Activated naive CD8-positive, alpha-beta T cell treated with anti-CD3 and anti-CD28 coated beads, Interleukin-2, amount 10 ng/mL, durations not matched to agents 7 days and 5 days (primary cell): ENCODE data around the gene TMTC2. TPM values are rescaled to one million over a fixed set of nuclear protein-coding genes. Genes with fewer than 3 reads are reported as not detected.

Experiments used
- ATAC-seq: fragments of 150-1000 bp; cut with Tn5 transposase; one replicate; pipeline ENCODE4 v1.10.0; 2021; ENCODE audit warnings: low read depth, moderate library complexity
- POLR2A ChIA-PET: fragments of 350-600 bp; sonication (Branson Sonifier 250); formaldehyde crosslinking; loops from one replicate; lab custom pipeline; 2021; ENCODE audit warnings: antibody characterized with exemption; lab: Charles Lee
- DNase-seq: peaks from one replicate; pipeline ENCODE4 v3.0.0; 2021
- H3K27ac Mint-ChIP-seq: one replicate; pipeline ENCODE4 v1.8.0; 2022; ENCODE audit warnings: mild to moderate bottlenecking, mixed read lengths
- H3K27me3 Mint-ChIP-seq: one replicate; pipeline ENCODE4 v1.8.0; 2022; ENCODE audit warnings: mild to moderate bottlenecking, moderate library complexity, mixed read lengths
- H3K36me3 Mint-ChIP-seq: one replicate; pipeline ENCODE4 v1.8.0; 2021; ENCODE audit warnings: mild to moderate bottlenecking, mixed read lengths
- H3K4me1 Mint-ChIP-seq: one replicate; pipeline ENCODE4 v1.8.0; 2021; ENCODE audit warnings: mixed read lengths
- H3K4me3 Mint-ChIP-seq: one replicate; pipeline ENCODE4 v1.8.0; 2022; ENCODE audit warnings: mild to moderate bottlenecking, moderate library complexity, mixed read lengths
- H3K9me3 Mint-ChIP-seq: one replicate; pipeline ENCODE4 v1.8.0; 2021; ENCODE audit warnings: mixed read lengths
- total RNA-seq, 2 experiments: library from RNA; stranded (reverse); gene quantifications; one replicate each; pipeline ENCODE4 v1.2.3, GENCODE V29; 2021

Gene TMTC2
- total RNA-seq, 2 experiments from 2014 or later, result 3.3 to 4.1 TPM

DNA sequence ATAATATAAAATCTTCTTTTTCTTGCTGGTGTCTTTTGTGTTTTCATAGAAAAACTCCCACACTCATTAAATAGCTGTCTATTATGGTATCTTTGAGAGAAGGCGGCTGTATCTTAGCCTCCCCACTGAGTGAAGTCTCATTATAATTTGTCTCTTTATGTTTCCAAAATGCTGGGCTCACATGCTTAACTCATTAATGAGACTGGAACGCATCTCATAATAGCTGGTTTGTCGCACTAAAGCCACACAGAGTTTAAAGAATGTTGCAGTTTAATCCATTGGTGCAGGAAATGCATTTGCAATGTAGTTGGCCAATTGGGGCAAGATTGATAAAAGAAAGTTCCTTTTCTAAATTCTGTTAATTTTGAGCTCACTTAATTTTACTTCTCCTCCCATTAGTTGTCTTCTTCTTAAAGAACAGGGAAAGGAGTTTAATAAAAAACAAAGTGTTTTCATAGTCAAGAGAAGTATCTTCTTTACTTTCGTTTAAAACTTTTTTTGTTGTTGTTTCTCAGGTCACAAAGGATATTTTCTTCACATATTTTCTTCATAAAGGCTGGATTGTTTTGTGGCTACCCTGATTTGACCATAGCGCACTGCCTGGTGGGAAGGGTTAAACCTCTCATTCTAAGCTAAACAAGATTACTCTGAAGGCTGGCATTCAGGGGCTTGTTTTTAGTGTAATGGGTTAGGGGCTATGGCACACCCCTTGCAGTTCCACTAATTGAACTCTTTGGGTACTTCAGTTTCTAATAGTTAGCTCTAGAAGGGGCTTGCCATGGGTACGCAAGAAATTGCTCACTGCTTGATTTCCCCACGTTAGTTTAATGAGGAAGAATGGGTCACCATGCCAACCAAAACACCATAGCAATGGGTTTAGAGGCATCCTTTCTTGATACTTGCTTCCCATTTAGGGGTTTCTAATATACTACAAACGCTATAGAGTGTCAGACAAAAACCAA lies 197.0 kb downstream of the TMTC2 start:
- DNase-seq (no peak), ATAC-seq (no peak)
- Mint-ChIP-seq H3K9me3 (no peaks in the 10 kb centered on the region), H3K4me3 (no peak overlapping the region), H3K36me3 (no peaks in the 10 kb centered on the region), H3K27ac (no peak overlapping the region), H3K4me1 (no peaks in the 10 kb centered on the region), H3K27me3 (peaks cover 3% of the 10 kb centered on the region)
- POLR2A ChIA-PET, result no interaction called here

DNA sequence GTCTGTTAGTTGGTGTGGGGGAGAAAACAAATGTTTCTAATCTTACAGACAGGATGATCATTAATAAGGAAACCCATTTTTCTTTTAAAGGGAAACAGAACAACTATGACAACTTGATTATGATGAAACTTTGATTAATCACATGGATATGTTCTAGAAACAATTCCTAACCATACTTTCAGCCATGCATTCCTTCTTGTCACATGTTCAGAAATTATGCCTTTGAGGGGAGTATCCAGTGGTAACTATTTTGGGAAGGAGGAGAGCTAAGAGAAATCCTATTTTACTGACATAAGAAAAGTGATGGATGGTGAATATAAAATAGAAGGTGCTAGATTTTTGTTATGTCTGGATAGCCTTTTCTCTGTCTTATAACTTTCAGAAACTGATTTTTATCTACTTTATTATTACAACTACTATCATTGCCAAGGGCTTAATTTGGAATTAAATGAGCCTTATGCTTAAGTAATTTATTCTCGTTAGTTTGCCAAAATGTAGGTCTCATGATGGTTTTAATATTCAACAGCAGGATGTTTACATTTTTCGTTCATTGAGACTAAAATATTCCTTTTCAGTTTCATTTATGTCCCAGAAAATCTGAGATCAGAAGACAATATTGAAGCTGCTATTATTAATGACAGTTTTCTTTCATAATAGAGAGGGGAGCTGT lies 200.1 kb downstream of the TMTC2 start:
- Mint-ChIP-seq H3K36me3 (no peaks in the 10 kb centered on the region), H3K4me1 (no peaks in the 10 kb centered on the region), H3K27me3 (peaks cover 3% of the 10 kb centered on the region), H3K9me3 (no peaks in the 10 kb centered on the region), H3K27ac (no peak overlapping the region), H3K4me3 (no peak overlapping the region)
- ATAC-seq (no peak), DNase-seq (no peak)
- POLR2A ChIA-PET, result no interaction called here

DNA sequence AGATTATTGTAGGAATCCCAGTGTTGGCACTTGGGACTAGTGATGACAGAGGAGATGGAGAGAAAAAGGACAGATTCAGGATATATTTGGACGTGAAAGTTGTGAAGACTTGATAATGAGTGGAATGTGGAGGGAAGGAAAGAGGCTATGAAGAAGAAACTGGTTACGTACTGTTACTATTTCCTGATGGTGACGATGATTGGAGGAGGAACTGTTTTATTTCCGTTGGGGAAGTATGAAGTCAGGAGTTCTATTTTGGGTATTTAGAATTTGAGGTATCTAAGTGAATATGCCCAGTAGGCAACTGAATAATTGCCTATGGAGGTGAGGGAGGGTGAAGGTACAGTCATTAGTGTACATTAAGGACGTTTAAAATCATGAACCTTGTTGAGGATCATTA lies 207.2 kb downstream of the TMTC2 start:
- DNase-seq (no peak), ATAC-seq (no peak)
- no peak overlapping the region for H3K27ac Mint-ChIP-seq
- H3K27me3 Mint-ChIP-seq, result no peaks in the 10 kb centered on the region
- H3K36me3 Mint-ChIP-seq, result no peaks in the 10 kb centered on the region
- peaks cover 2% of the 10 kb centered on the region for H3K9me3 Mint-ChIP-seq
- H3K4me1 Mint-ChIP-seq, result no peaks in the 10 kb centered on the region
- POLR2A ChIA-PET, result no interaction called here
- no peak overlapping the region for H3K4me3 Mint-ChIP-seq

DNA sequence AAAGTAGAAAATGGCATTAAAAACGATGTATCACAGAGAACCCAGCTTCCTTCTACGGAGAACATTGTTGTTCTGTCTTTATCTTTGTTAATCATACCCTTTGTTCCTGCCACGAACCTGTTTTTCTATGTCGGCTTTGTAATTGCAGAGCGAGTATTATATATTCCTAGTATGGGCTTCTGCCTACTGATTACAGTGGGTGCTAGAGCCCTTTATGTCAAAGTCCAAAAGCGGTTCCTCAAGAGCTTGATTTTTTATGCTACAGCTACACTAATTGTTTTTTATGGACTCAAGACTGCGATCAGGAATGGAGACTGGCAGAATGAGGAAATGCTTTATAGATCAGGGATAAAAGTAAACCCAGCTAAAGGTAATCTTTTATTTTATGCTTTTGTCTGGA lies 209.6 kb downstream of the TMTC2 start:
- Mint-ChIP-seq H3K27me3 (no peaks in the 10 kb centered on the region), H3K4me3 (no peak overlapping the region), H3K4me1 (no peaks in the 10 kb centered on the region), H3K9me3 (peaks cover 2% of the 10 kb centered on the region), H3K36me3 (no peaks in the 10 kb centered on the region), H3K27ac (no peak overlapping the region)
- no peak for DNase-seq
- ATAC-seq, result no peak
- POLR2A ChIA-PET, result no interaction called here

DNA sequence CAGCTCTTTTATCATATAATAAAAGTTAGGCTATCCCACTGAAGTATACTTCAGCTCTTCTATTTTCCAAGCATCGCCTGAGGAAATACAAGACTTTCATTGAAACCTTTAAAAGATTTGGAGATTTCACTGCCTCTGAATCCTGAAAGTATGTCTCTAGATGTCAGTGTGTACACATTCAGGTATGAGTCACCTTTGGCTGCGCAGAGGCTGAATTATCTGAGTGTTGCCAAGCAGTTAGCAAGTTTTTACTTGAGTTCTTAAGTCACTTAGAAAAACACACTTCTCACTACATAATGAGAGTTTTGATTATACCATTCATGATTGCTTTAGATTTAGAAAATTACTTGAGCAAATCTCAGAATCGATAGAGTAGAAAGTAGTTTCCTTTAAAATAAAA lies 210.3 kb downstream of the TMTC2 start:
- Mint-ChIP-seq H3K36me3 (no peaks in the 10 kb centered on the region), H3K4me1 (no peaks in the 10 kb centered on the region), H3K27me3 (no peaks in the 10 kb centered on the region), H3K27ac (no peak overlapping the region), H3K4me3 (no peak overlapping the region), H3K9me3 (peaks cover 2% of the 10 kb centered on the region)
- no peak for ATAC-seq
- no peak for DNase-seq
- POLR2A ChIA-PET, result no interaction called here

DNA sequence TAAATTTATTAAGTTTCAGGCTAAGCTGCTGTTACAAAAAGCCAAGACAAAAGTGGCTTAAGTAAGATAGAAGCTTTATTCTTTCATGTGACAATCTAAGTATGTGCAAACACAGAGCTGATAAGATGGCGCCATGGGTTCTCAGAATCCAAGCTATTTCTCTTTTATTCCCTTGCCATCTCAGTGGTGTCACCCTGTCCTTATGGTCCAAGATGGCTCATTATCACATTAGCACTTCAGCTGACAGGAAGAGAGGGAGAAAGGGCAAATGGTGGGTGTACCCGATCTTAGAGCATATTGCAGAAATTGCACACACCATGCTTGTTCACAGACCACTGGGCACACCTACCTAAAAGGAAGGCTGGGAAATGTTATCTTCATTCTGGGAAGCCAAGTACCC lies 211.7 kb downstream of the TMTC2 start:
- Mint-ChIP-seq H3K27ac (no peak overlapping the region), H3K9me3 (no peaks in the 10 kb centered on the region), H3K4me1 (no peaks in the 10 kb centered on the region), H3K4me3 (no peak overlapping the region), H3K36me3 (no peaks in the 10 kb centered on the region), H3K27me3 (no peaks in the 10 kb centered on the region)
- ATAC-seq, result no peak
- POLR2A ChIA-PET, result interaction anchor here (0.5 to 0.6 kb wide), 2 partner anchors 16 to 25 kb away, joined by 3 to 5 read pairs; no protein-coding TSS in a partner anchor
- no peak for DNase-seq

DNA sequence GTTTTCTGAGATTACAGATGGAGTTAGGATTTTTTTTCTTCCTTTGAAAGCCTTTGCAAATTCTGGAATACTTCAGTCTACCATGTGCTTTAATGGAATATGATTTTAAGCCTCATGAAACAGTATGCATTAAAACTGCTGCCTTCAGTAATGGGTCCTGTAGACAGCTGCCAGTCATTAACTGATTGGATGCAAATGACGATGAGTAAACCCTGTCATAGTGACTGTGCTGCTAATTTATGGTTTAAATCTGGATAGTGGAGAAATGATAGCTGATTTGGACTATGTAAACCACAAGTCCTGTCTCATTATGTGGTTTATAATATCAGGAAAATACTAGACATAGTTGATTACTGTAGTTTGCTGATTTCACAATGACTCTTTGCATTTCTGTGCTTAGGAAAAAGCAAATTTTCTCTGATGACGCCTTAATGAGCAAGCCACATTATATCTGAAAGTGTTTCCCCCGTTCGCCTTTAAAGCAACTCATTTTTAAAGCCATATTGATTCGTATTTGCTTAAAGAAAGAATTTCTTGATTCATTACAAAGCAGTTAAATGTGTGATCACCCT lies 217.6 kb downstream of the TMTC2 start:
- DNase-seq (no peak), ATAC-seq (no peak)
- H3K9me3 Mint-ChIP-seq, result no peaks in the 10 kb centered on the region
- no peak overlapping the region for H3K4me3 Mint-ChIP-seq
- H3K27me3 Mint-ChIP-seq, result no peaks in the 10 kb centered on the region
- POLR2A ChIA-PET, result no interaction called here
- no peaks in the 10 kb centered on the region for H3K36me3 Mint-ChIP-seq
- no peak overlapping the region for H3K27ac Mint-ChIP-seq
- no peaks in the 10 kb centered on the region for H3K4me1 Mint-ChIP-seq

DNA sequence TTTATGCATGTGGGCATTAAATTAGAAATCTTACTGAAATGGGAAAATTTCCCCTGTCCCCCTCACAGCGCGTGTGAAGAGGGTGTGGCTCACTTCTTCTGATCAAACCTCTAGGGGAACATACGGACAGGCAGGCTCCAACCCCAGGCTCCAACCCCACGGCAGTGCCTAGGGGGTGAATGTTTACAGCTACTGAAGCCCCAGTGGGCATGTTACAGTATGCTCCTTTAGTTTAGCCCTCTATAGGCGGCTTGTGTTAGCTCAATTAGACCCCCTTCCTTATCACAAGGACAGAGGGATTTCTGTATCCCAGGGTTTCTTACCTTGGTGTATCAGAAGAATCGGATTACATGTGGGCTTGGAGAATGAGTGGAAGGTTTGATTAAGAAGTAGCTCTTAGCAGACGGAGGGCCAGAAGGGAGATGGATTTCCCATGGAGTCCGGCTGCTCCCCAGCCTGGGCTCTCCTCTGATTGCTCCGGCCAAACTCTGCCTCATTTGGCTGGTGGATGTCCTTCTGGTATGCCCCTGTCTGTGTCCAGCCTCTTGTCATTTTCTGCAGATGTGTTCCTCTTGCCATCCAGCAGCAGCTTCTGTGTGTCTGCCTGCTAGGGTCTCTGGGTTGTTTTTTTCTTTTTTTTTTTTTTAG lies 223.7 kb downstream of the TMTC2 start:
- POLR2A ChIA-PET, result no interaction called here
- Mint-ChIP-seq H3K36me3 (no peaks in the 10 kb centered on the region), H3K27ac (no peak overlapping the region), H3K4me1 (no peaks in the 10 kb centered on the region), H3K4me3 (no peak overlapping the region), H3K27me3 (no peaks in the 10 kb centered on the region), H3K9me3 (peaks cover 1% of the 10 kb centered on the region)
- ATAC-seq, result no peak
- DNase-seq, result no peak

DNA sequence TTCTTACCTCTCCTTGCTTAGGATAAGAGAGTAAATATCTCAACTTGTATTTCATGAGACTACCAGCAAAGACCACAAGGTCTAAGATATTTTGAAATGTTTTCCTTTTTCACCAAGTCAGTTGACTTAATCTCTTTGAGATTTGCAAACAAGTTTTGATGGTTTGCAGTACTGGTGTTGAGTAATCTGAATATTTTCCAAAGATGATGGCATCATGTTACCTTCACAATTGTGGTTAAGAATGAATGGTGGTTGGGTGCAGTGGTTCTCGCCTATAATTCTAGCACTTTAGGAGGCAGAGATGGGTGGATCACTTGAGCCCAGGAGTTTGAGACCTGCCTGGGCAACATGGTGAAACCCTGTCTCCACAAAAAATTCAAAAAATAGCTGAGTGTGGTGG lies 225.7 kb downstream of the TMTC2 start:
- DNase-seq, result no peak
- no peaks in the 10 kb centered on the region for H3K36me3 Mint-ChIP-seq
- H3K4me3 Mint-ChIP-seq, result no peak overlapping the region
- peaks cover 1% of the 10 kb centered on the region for H3K9me3 Mint-ChIP-seq
- no peaks in the 10 kb centered on the region for H3K27me3 Mint-ChIP-seq
- no peak for ATAC-seq
- POLR2A ChIA-PET, result no interaction called here
- H3K27ac Mint-ChIP-seq, result no peak overlapping the region
- no peaks in the 10 kb centered on the region for H3K4me1 Mint-ChIP-seq

DNA sequence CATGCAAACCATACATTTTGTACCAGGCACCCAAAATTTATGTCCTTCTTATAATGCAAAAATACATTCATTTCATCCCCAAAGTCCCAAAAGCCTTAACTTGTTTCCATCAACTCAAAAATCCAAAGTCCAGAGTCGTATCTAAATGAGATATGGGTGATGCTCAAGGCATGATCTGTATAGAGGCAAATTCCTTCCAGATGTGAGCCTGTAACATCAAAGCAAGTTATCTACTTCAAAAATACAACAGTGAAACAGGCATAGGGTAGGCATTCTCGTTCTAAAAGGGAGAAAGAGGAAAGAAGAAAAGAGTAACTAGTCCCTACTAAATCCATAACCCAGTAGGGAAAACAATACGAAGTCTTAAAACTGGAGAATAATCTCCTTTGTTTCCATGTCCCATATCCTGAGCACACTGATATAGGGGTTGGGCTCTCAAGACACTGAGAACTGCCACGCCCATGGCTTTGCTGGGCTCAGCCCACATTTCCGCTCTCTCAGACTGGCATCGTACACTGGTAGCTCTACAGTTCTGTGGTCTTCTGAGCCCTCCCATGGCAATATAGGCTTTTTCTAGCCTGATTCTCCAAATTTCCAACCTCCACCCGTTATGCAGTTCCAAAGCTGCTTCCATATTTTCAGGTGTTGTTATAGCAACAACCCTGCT lies 232.8 kb downstream of the TMTC2 start:
- POLR2A ChIA-PET, result no interaction called here
- Mint-ChIP-seq H3K4me3 (no peak overlapping the region), H3K4me1 (no peaks in the 10 kb centered on the region), H3K27ac (no peak overlapping the region), H3K9me3 (no peaks in the 10 kb centered on the region), H3K36me3 (no peaks in the 10 kb centered on the region), H3K27me3 (peaks cover 4% of the 10 kb centered on the region)
- DNase-seq (no peak), ATAC-seq (no peak)

DNA sequence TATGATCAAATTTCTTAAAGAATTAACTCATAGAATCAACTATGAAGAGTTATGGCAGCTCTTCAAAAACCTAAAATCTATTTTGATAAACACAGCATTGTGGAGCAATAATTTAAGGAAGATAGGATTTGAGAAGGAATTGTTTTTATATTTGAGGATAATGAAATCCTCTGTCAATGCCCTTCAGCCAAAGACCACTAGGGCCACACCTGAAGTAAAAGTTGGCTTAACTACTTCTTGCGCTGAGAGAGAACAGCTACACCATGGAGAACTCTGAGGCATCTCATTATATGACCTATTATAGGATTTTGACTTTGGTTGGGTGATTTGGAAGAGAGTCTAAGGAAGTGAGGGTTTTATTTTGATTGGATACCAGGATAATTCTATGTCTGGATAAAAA lies 237.2 kb downstream of the TMTC2 start:
- Mint-ChIP-seq H3K4me3 (no peak overlapping the region), H3K27me3 (peaks cover under 1% of the 10 kb centered on the region), H3K9me3 (no peaks in the 10 kb centered on the region), H3K4me1 (no peaks in the 10 kb centered on the region), H3K36me3 (no peaks in the 10 kb centered on the region), H3K27ac (no peak overlapping the region)
- ATAC-seq (no peak), DNase-seq (no peak)
- POLR2A ChIA-PET, result no interaction called here

DNA sequence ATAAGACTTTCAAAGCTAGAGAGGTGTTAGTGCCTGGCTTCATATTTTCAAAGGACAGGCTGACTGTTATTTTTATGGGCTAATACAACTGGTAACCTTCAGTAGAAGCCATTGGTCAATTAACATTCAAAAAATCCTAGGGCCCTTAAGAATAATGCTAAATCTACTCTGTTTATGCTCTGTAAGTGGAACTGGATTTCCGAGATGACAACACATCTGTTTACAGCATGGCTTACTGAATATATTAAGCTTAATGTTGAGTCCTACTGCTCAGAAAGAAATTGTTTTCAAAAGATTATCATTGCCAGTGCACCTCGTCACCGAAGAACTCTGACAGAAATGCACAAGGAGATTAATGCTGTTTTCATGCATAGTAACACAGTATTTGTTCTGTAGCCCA lies 239.9 kb downstream of the TMTC2 start:
- no peak overlapping the region for H3K27ac Mint-ChIP-seq
- ATAC-seq (no peak), DNase-seq (no peak)
- POLR2A ChIA-PET, result no interaction called here
- no peak overlapping the region for H3K4me3 Mint-ChIP-seq
- H3K9me3 Mint-ChIP-seq, result no peaks in the 10 kb centered on the region
- H3K36me3 Mint-ChIP-seq, result no peaks in the 10 kb centered on the region
- no peaks in the 10 kb centered on the region for H3K4me1 Mint-ChIP-seq
- no peaks in the 10 kb centered on the region for H3K27me3 Mint-ChIP-seq

DNA sequence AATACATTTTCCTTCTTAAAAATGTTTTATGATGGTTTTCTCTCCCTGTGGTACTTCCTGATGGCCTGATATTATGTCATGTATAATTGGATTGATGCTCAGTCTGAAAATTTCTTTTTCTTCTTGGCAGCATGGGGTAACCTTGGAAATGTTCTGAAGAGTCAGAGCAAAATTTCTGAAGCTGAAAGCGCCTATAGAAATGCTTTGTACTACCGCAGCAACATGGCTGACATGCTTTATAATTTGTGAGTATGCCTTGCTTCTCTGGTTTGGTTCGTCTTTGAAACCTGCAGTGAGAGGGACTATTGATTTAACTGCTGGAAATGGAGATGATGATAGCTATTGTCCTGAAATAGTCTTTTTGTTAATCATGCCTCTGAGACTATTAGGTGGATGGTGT lies 243.6 kb downstream of the TMTC2 start:
- no peak overlapping the region for H3K4me3 Mint-ChIP-seq
- DNase-seq, result no peak
- H3K27ac Mint-ChIP-seq, result no peak overlapping the region
- no peaks in the 10 kb centered on the region for H3K27me3 Mint-ChIP-seq
- no peak for ATAC-seq
- H3K36me3 Mint-ChIP-seq, result no peaks in the 10 kb centered on the region
- no peaks in the 10 kb centered on the region for H3K9me3 Mint-ChIP-seq
- POLR2A ChIA-PET, result no interaction called here
- no peaks in the 10 kb centered on the region for H3K4me1 Mint-ChIP-seq
